ENCODE results near the gene B4GALT5.

Gene B4GALT5

DNA sequence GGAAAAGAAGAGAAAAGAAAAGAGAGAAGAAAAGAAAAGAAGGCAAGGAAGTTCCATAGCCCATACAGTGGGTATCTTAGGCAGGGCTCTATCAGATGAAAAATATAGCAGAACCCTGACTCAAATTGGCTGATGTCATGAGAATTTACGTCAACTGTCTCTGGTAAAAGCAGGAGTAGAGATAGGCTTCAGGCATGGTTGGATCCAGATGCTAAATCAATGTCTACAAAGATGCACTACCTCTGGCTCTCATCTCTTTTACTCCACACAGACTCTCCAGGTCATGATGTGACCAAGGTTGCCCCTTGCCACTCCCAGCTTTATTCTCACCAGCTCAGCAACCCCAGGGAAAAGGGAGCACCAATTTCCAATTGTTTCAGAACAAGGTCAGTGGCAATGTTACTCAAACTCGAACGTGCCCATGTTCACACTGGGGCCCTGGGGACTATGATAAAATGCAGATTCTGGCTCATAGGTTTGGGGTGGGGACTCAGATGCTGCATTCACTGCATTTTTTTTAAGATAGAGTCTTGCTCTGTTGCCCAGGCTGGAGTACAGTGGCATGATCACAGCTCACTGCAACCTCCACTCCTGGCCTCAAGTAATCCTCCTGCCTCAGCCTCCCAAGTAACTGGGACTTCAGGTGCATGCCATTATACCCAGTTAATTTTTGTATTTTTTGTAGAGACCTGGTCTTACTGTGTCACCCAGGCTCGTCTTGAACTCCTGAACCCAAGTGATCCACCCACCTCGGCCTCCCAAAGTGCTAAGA is 112.3 kb downstream of the B4GALT5 start:
- no peak for DNase-seq

DNA sequence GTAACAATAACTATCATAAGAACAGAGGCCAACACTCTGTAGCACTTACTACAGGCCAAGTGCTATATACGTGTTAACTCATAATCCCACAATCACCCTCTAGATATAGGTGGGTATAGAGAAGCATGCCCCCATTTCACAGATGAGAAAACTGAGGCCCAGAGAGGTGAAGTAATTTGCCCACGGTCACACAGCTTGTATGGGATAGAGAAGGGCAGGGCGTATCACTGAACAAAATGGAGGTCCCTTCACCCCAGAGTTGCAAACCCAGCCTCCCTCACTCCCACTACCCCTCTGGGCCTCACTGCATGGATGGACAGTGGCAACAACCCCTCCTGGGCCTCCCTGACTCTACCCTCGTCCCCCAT is 113.9 kb downstream of the B4GALT5 start:
- no peak for DNase-seq

DNA sequence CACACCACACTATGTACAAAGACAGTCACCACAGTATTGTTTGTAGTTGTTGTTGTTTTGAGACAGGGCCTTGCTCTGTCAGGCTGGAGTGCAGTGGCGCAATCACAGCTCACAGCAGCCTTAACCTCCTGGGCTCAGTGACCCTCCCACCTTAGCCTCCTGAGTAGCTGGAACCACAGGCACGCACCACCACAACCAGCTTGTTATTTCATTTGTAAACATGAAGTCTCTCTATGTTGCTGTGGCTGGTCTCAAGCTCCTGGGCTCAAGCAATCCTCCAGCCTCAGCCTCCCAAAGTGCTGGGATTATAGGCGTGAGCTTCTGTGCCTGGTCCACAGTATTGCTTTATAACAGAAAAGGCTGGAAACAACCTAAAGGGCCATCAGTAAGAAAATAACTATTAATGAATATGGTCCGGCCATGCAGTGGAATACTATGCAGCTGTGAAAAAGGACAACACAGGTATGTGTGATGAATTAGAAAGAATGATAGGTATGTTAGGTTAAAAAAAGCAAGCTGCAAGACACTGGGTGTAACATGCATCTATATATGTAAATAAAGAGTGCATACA is 115.8 kb downstream of the B4GALT5 start:
- no peak for DNase-seq

DNA sequence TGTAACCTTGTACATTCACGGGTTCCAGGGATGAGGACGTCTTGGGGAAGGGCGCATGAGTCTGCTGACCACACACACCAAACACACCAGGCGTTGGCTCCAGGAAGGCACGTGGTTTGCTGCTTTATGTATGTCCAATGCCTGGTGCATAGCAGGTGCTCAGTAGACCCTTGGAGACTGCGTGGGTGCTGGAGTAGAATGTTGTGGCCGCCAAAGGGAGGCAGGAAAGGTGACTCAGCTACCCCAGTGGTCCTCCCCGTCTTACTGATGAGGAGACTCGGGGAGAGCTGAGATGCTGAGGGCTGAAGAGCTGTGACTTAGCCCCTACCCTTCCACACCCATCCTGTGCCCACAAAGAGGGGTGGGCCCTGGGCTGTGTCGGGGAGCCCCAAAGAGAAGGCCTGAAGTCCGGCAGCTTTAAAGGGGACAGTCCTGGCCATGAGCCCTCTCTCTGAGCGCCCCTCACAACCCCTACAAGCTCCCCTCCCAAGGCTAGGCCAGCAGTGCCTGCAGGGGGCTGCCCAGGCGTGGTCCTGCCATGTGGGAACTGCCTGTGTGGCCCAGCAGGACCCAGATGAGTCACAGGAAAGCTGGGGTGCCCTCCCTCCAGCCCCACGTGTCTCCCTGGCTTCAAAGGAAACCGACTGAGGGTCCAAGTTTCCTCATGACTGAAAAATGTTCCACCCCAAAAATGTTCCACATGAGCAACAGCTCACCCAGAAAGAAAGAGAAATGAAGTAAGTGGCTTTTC is 117.7 kb downstream of the B4GALT5 start:
- no peak for DNase-seq

DNA sequence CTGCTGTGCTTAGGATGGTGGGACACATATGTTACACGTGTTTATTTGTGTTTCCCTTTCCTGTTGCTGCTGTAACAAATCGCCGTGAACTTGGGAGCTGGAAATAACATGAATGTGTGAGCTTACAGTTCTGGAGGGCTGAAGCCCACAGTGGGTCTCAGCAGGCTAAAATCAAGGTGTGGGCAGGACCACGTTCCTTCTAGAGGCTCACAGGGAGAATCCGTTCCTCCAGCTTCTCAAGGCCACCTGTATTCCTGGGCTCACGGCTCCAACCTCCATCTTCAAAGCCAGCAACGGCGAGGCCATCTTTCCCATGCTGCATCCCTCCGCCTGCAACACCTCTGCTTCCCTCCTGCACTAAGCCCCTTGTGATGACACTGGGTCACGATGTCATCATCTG is 118.3 kb downstream of the B4GALT5 start:
- no peak for DNase-seq

DNA sequence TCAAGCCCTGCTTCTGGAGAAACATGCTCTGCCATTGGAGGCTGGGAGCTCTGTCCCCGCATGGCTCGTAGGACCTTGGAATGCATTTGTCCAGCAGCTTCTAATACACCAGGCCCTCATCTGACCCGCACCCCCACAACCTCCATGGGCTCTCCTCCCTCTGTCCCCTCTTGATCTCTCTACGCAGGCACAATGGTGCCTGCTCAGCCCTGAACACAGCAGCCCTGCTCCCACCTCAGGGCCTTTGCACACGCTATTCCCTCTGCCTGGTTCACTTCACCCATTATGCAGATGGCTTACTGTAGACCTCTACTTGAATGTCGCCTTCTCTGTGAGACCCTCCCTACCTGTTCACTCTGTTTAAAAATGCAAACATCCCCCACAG is 118.8 kb downstream of the B4GALT5 start:
- DNase-seq, result no peak

DNA sequence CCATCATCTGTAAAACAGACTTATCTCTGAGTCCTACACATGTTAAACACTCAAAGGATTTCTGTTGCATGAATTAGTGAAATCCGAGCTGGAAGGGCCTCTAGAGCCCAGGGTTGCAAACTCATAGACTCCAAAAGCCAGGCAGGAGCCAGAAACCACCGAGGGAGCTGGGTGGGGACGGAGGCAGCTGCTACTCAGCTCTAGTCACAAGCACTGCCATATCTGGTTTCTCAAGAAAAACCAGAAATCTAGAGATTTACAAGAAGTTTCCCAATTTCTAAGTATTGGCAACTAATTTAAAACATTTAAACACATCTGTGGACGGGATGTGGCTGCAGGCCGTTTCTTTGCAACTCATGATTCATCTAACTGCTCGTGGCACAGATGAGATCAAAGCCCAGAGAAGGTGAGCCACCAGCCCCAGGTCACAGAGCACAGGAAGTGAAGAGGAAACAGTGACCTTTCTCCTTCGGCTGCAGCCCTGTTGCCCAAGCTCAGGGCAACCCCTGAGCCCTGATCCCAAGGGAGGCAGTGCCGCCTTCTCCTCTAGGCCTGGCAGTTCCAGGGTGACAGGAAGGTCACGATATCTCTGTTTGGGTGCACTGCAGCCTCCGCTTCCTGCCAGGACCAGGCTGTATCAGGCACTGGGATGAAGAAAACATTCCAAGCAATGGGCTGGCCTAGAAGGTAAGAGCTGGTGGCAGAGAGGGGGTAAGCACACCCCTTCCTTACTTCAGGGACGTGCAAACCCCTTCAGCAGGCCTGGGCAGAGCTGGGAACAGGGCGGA is 119.3 kb downstream of the B4GALT5 start:
- DNase-seq, result peak; percentile 11 to 55

DNA sequence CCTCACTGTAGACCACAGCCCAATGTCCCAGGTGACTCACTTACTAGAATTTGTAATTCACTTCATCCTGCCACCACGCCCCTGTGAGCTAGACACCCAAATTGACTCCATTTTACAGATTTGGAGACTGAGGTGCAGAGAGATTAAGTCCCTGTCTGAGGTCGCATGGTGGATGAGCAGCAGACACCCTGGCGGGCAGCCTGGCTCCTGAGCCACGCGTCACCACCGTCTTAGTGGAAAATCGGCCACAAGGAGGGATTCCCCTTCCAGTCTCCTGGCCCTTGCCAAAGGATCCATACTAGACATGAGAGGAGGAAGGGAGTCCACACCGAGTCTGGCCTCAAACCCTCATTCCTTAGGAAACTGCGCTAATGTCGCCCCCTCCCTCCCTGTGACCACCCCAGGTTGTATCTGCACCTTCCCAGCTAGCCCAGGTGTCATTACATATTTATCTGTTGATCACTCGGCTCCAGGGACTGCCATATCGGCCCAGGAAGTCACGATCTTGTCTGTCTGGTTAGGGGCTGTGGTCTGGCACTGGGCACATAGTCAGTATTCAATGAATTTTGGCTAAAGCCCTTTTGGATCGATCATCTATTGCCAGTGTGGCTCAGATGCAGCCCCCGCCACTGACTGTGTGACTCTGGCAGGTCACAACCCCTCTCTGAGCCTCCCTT is 120.1 kb downstream of the B4GALT5 start:
- DNase-seq, result no peak

DNA sequence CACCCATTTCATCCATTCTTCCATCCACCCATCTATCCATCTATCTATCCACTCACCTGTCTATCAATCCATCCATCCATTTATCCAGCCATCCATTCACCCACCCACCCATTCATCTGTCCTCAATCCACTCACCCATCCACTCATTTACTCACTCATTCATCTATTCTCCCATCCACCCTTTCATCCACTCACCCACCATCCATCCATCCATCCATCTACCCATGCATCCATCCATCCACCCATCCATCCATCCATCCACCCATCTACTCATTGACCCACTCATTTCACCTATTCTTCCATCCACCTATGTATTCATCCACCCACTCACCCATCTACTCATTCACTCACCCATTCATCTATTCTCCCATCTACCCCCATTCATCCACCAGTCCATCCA is 121.6 kb downstream of the B4GALT5 start:
- no peak for DNase-seq

DNA sequence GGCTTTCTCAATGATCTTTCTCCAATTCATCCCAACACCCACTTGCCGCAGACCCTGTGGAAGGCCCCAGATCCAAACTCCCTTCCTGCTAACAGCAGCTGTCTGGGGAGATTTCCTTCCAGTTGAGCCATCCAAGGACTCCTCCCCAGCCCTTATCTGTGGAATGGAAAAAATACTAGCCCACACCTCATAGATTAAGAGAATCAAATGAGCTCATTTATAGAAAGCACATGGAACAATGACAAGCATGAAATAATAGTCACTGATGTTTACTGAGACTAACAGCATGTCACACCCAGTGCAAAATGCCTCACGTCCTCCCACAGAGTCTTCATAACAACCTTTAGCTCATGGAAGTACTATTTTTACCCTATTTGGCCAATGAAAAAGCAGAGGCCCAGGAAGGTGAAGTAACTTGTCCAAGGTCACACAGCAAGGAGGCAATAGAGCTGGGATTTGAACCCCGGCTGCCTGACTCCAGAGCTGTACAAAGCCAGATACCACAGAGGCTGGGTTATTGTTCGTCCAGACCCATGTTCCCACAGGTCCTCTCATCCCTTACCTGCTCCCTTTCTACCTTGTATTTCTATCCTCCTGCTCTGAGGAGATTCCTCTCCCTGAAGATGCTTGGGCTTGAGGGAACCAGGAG is 122.3 kb downstream of the B4GALT5 start:
- DNase-seq, result no peak

DNA sequence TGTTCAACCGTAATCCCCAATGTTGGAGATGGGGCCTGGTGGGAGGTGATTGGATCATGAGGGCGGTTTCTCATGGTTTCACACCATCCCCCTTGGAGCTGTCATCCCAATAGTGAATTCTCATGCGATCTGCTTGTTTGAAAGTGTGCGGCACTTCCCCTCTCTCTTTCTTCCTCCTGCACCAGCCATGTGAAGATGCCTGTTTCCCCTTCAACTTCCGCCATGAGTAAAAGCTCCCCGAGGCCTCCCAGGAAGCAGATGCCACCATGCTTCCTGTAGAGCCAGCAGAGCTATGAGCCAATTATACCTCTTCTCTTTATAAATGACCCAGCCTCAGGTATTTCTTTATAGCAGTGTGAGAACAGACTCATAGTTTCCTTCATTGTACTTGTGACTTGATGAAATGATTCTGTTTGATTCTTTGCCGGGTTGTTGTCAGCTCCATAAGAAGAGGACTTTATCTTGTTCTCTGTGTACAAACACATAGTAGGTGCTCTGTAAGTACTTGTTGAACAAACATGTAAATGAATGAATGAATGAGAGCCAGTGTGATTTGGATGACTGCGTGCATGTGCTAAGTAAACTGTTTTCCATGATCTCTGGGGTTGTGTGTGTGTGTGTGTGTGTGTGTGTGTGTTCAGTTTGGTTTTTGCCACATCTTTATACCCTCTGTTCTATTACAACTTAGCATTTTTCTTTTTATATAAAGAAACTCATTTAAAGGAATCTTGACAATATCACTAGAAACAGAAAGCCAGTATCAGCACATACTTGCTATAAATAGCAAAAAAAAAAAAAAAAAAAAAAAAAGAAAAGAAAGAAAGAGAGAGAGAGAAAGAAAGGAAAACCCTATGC is 123.3 kb downstream of the B4GALT5 start:
- DNase-seq, result peak in 1 of 2 donors; percentile 21

DNA sequence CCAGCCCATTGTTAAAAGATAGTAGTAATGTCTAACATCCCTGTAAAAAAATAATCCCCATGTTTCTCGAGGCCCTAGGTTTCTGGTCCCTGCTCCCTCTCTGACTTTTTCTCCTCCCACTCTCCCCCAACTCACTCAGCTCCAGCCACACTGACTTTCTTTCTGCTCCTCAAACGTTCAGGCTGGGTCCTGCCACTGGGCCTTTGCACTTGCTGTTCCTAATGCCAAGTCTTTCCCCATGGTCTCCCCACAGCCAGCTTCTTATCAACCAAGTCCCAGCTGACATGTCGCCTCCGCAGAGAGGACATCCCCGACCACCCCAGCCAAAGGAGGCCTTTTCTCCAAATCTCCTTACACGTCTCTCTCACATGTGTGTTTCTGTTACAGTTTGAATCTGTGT is 123.9 kb downstream of the B4GALT5 start:
- DNase-seq, result no peak

DNA sequence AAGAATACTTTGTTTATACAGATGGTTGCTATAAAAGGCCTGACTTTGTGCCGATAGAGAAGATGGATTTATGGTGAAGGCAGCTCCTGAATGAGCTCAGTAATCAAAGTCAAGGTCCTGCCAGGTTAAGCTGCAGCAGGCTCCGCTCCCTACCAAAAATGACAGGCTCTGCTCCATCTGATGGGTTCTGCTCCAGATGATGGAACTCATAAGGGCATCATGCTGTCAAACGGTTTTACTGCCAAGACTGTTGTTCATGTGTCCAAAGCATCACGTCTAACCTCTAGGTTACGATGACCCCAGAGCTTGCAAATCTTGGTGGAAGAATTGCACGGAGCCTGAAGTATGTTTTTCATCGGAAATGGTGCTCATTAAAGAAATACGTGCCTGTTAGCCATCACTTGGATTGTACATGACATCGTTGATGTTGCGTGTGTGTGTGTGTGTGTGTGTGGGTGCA is 126.5 kb downstream of the B4GALT5 start:
- DNase-seq, result no peak

DNA sequence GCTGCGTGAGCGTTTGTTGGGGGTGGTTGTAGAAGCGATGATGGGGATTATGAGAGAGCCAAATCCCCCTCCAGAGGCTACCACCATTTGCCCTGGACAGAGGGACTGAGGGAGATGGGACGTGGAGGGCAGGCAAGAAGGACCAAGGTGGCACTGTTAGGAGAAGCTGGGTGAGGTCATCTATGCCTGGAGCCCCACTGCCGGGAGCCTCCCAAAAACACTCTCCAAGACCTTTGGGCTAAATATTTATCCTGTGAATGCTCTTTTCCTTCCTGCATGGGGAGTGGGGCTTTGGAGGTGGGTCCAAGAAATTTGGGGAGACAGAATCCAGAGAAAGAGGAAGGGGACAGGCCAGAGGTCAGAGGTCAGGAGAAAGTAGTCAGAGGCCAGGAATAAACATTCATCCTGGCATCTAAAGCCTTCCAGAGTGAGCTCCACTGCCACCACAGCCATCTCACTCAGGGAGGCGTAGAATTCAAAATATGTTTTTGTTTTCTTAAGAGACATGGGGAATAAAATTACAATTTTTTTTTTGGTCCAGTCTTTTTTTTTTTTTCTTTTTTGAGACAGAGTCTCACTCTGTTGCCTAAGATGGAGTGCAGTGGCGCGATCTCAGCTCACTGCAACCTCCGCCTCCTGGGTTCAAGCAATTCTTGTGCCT is 128.0 kb downstream of the B4GALT5 start:
- DNase-seq, result no peak

DNA sequence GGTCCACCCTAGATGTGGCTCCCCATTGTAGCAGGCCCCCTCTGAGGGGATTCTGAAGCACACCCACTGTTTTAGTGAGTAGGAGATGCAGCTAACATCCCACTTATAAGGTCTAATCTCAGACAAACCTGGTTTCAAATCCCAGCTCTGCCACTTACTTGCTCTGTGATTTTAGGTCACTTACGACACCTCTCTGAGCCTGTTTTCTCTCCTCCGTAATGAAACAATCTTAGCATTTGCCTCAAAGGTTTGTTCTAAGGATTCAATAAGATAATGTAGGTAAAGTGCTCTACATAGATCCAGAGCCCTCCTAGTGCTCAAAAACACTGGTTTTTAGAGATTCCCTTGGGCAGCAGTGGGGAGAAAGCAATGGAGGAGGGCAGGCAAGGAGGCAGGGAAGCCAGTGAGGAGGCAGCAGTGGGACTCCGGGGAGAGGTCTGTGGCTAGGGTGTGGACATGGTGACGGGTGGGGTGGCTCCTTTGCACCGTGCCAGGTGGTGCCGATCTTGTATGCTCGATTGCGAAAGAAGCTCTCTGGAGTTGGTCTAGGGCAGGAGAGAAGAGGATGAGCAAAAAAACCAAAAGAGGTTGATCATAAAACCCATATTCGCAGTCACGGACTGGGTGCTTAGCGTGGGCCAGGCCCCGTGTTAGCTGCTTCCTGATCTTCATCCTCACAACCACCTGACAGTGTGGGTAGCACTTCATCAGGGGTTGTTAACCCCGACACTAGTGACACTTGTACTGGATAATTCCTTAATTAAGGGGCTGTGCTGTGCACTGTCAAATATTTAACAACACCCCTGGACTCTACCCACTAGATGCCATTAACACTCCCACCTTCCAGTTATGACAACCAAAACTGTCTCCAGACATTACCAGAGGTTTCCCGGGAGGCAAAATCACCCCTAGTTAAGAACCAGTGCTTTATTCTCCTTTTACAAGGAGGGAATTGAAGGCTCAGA is 129.0 kb downstream of the B4GALT5 start:
- DNase-seq, result no peak

DNA sequence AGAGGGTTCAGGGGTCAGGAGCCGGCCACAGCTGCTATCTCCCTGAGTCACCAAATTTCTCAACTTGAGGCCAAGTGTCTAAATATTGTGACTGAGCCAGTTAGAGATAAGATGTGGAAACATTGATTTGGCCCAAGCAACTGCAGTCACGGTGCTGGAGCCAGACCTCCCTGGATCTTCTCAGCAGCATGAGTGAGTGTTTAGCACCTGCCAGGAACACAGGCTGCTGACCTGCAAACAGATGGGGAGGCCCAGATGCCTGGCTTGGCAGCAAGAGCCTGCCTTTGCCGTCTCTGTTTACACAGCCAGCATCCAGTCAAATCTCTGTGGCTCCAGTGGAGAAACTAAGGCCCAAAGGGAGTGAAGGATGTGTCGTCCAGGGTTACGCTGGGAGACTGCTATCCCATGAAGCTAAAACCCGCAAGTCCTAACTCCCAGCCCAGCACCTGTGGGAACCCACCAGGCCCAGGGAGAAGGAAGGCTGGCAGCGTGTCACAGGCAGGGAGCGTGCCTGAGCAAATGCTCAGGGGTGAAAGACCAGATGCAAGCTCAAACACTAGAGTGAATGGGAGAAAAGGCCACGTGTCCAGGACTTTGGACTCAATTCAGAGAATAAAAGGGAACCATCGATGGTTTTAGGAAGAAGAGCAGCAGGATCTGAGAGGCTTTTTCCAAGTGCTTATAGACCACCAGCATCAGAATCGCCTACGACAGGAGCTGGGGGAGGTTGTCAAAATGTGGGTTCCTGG is 129.8 kb downstream of the B4GALT5 start:
- DNase-seq, result peak in 1 of 2 donors; percentile 44

DNA sequence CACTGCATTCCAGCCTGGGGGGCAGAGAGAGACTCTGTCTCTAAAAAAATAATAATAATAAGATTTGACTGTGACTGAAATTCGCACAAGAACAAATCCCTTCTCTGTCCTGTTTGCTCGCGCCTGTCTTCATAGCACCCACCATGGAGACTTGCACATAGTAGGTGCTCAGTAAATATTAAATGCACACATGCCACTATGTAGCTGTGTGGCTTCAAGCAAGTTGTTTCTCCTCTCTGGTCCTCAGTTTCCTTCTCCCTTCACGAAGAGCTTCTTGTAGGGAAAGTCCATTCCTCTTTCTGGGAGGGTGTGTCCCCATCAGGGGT is 130.4 kb downstream of the B4GALT5 start:
- DNase-seq, result no peak
